Measurements from ENCODE around the gene EEFSEC.

- TF ChIP-seq, protein P1, sequence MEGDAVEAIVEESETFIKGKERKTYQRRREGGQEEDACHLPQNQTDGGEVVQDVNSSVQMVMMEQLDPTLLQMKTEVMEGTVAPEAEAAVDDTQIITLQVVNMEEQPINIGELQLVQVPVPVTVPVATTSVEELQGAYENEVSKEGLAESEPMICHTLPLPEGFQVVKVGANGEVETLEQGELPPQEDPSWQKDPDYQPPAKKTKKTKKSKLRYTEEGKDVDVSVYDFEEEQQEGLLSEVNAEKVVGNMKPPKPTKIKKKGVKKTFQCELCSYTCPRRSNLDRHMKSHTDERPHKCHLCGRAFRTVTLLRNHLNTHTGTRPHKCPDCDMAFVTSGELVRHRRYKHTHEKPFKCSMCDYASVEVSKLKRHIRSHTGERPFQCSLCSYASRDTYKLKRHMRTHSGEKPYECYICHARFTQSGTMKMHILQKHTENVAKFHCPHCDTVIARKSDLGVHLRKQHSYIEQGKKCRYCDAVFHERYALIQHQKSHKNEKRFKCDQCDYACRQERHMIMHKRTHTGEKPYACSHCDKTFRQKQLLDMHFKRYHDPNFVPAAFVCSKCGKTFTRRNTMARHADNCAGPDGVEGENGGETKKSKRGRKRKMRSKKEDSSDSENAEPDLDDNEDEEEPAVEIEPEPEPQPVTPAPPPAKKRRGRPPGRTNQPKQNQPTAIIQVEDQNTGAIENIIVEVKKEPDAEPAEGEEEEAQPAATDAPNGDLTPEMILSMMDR (IDR thresholded peaks at IDR 0.05; ENCODE audit: insufficient read depth, low read depth, low read length), result no peak
- no peak for TF ChIP-seq EZH2 (IDR thresholded peaks at IDR 0.05; ENCODE audit: insufficient read depth, low read length)
These were observed 124.2 kb downstream of the EEFSEC start for GRCh38 chr3:128277378-128278069.
